Adipocyte (in vitro differentiated cells): ENCODE data around the gene RPS6KA5.
"Not testable (repeated sequence)": the region's sequence is repeated elsewhere in the genome, so short reads cannot be mapped to it uniquely, and the experiment has no call there.

Experiments
- DNase-seq: peaks from one replicate; pipeline ENCODE4 v3.0.0-alpha.2; 2015; ENCODE audit warnings: low read depth
- H3K27me3 ChIP-seq: replicated peaks from 2 replicates; pipeline ENCODE4 v1.7.0; 2013; ENCODE audit warnings: mild to moderate bottlenecking, low read length, moderate library complexity; ENCODE audit not compliant: control insufficient read depth, insufficient read depth
- H3K36me3 ChIP-seq: 2 replicates; pipeline ENCODE4 v1.7.0; 2013; ENCODE audit warnings: low read length, mild to moderate bottlenecking, moderate library complexity; ENCODE audit not compliant: control insufficient read depth, insufficient read depth, severe bottlenecking
- H3K4me1 ChIP-seq: 2 replicates; pipeline ENCODE4 v1.7.0; 2013; ENCODE audit warnings: mild to moderate bottlenecking, low read length, moderate library complexity; ENCODE audit not compliant: control insufficient read depth, insufficient read depth
- H3K4me3 ChIP-seq: 2 replicates; pipeline ENCODE4 v1.7.0; 2013; ENCODE audit warnings: mild to moderate bottlenecking, low read length, moderate library complexity
- H3K9ac ChIP-seq: 2 replicates; pipeline ENCODE4 v1.7.0; 2013; ENCODE audit warnings: mild to moderate bottlenecking, low read length, moderate library complexity
- H3K9me3 ChIP-seq: 2 replicates; pipeline ENCODE4 v1.7.0; 2013; ENCODE audit warnings: mild to moderate bottlenecking, low read length, moderate library complexity; ENCODE audit not compliant: control insufficient read depth

RPS6KA5 gene

DNA sequence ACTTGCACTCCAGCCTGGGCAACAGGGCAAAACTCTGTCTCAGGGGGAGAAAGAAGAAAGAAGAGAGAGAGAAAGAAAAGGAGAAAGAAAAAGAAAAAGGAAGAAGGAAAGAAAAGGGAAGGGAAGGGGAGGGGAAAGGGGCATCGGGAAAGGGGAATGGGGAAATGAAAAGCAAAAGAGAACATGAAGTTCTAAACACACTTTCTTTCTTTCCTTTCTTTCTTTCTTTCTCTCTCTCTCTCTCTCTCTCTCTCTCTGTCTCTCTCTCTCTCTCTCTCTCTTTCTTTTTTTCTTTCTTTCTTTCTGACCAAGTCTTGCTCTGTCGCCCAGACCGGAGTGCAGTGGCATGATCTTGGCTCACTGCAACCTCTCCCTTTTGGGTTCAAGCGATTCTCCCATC lies 76.9 kb downstream of the RPS6KA5 start:
- Histone ChIP-seq H3K4me1 (peaks cover 6% of the 10 kb centered on the region), H3K9me3 (no peaks in the 10 kb centered on the region), H3K27me3 (no peaks in the 10 kb centered on the region)

DNA sequence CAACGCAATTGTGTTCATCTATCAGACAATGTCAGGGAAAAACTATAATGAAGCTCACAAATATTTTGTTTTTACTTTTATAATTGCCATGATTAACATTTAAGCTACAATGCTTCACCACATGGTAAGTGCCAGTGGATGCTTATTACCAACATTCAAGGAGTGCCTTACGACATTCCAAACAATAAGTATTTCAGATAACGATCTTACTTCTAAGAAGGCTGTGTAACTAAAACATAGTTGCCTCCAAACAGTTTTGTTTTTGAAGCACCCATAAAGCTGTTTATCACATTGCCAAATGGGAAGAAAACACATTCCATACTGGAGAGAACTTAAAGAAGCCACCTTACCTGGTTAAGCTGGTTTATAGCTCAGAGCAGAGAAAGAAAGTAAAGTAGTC lies 78.8 kb downstream of the RPS6KA5 start:
- Histone ChIP-seq H3K27me3 (no peaks in the 10 kb centered on the region), H3K4me1 (peaks cover 6% of the 10 kb centered on the region), H3K36me3 (no peaks in the 10 kb centered on the region), H3K9me3 (no peaks in the 10 kb centered on the region), H3K4me3 (no peak overlapping the region), H3K9ac (no peak overlapping the region)
- no peak for DNase-seq

More for the DNA sequence above, 76.9 kb downstream of the RPS6KA5 start:
- no peak for DNase-seq
- H3K36me3 ChIP-seq, result no peaks in the 10 kb centered on the region
- H3K9ac ChIP-seq, result no peak overlapping the region
- no peak overlapping the region for H3K4me3 ChIP-seq

DNA sequence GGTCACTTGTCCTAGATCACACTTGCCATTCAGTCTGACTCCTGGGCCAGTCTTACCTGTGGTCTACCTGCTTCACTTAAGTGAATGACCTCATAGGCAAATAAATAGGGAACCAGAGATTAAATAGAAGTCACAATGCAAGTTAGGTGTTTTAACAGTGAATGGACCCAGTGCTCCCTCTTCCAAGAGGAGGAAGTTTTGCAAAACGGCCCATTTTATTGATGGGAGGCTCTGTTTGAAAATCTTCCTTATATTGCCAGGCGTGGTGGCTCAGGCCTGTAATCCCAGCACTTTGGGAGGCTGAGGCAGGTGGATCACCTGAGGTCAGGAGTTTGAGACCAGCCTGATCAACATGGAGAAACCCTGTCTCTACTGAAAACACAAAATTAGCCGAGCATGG lies 79.8 kb downstream of the RPS6KA5 start:
- H3K9ac ChIP-seq, H3K27me3 ChIP-seq, H3K9me3 ChIP-seq, H3K4me3 ChIP-seq, DNase-seq, H3K4me1 ChIP-seq, H3K36me3 ChIP-seq: not testable (repeated sequence)

DNA sequence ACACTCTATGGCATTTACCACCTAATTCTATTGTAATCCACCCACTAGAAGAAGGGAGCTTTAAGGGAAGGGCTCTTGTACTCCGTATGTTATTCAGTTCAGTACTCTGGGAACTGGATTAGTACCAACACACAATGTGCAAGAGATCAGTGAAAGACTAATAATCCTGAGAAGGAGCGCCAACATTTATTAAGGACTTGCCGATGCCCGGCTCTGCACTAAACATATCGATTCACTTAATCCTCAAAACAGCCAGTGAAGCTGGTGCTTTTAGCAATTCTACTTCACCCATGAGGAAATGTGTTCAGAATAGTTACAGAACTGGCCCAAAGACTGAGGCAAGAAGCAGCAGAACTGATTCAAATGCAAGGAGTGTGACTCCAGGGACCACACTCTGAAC lies 80.9 kb downstream of the RPS6KA5 start:
- H3K4me3 ChIP-seq, result no peak overlapping the region
- DNase-seq, result no peak
- H3K9me3 ChIP-seq, result no peaks in the 10 kb centered on the region
- H3K36me3 ChIP-seq, result no peaks in the 10 kb centered on the region
- H3K27me3 ChIP-seq, result no peaks in the 10 kb centered on the region
- no peak overlapping the region for H3K9ac ChIP-seq
- peaks cover 6% of the 10 kb centered on the region for H3K4me1 ChIP-seq

DNA sequence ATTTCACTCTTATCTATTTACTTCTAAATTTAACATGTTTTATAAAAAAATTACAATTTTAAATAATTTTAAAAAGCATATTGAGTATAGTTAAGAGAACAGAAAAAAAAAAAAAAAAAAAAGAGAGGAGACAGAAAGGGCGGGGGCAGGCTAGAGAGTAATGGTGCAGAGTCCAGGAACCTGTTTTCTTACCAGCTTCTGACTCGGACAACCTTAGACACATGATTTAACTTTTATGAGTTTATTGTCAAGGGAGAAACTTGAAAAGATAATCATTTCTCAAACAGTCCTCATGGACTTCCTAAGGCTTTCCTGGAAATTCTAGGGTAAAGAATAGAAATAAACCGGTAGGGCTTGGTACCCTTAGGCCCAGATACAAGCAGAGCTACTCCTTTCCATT lies 84.3 kb downstream of the RPS6KA5 start:
- H3K4me3 ChIP-seq, result no peak overlapping the region
- no peaks in the 10 kb centered on the region for H3K36me3 ChIP-seq
- H3K9ac ChIP-seq, result no peak overlapping the region
- no peaks in the 10 kb centered on the region for H3K27me3 ChIP-seq
- H3K4me1 ChIP-seq, result peaks cover 6% of the 10 kb centered on the region
- H3K9me3 ChIP-seq, result no peaks in the 10 kb centered on the region
- no peak for DNase-seq

DNA sequence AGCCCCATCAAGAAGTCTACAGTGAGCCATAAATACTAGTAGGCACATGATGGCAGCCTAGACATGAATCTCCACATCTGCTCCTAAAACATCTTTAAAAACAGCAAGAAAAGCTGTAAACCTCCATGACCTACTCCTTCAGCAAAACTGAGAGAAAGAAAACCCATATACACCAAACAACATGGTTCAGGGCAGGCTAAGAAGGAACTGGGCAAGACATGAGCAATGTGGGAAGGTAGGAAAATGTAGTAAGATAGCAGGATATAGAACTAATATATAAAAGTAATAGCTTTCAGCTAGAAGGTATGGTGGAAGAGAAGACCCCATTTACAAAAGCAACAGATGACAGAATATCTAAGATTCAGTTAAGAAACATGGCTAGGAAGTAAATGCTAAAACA lies 88.8 kb downstream of the RPS6KA5 start:
- DNase-seq, result no peak
- peaks cover 12% of the 10 kb centered on the region for H3K9me3 ChIP-seq
- no peaks in the 10 kb centered on the region for H3K36me3 ChIP-seq
- H3K9ac ChIP-seq, result no peak overlapping the region
- peaks cover 11% of the 10 kb centered on the region for H3K4me1 ChIP-seq
- H3K27me3 ChIP-seq, result no peaks in the 10 kb centered on the region
- no peak overlapping the region for H3K4me3 ChIP-seq

DNA sequence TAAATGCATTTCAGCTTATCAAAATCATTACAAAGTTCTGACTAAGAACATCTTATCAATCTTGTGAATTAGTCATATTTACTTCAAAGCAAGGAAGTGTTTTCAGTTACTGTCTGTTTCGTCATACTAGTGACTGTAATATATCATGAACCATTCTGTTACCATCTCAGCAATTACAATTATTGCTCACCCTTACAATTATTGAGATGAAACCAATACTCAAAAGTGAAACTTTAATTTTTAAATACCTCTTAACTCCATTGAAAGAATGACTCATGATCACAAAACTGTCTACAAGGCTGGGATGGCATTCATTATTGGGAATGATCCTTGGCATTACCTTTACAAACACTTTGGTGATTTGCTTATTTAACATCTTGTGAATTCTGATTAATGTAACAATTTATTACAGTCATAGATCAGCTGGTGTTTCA lies 90.3 kb downstream of the RPS6KA5 start:
- H3K27me3 ChIP-seq, result no peaks in the 10 kb centered on the region
- H3K4me3 ChIP-seq, result no peak overlapping the region
- no peaks in the 10 kb centered on the region for H3K36me3 ChIP-seq
- no peak overlapping the region for H3K9ac ChIP-seq
- peaks cover 11% of the 10 kb centered on the region for H3K4me1 ChIP-seq
- H3K9me3 ChIP-seq, result peaks cover 12% of the 10 kb centered on the region
- no peak for DNase-seq

DNA sequence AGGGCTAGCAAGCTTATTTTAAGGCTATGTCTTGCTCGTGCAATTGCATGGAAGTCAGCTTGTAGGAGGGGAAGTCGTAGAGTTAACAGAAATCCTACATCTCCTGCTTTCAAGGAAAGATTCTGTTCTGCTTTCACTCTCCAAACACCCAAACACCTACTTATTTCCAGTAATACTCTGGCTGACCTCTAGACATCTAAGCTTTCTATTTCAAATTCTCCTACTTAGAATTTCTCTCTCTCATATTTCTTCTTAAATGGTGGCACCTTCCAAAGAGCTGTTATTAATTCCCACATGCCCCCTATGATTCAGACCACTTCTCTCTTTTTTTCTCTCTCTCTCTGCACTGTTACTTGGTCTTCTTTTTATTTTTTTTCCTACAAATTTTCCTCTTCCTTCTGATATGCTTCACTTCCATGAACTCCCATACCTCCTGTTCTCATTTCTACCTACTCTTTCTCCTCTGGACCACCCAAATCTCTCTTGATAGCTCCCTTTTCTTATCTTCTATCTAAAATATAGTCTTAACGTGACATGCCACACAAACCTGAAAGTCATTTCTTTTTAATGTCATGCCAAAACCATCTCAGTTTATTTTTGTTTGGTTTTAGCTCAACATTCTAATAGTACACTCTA lies 90.8 kb downstream of the RPS6KA5 start:
- no peak overlapping the region for H3K4me3 ChIP-seq
- H3K27me3 ChIP-seq, result no peaks in the 10 kb centered on the region
- H3K36me3 ChIP-seq, result no peaks in the 10 kb centered on the region
- peaks cover 12% of the 10 kb centered on the region for H3K9me3 ChIP-seq
- H3K9ac ChIP-seq, result no peak overlapping the region
- no peak for DNase-seq
- H3K4me1 ChIP-seq, result peaks cover 11% of the 10 kb centered on the region

DNA sequence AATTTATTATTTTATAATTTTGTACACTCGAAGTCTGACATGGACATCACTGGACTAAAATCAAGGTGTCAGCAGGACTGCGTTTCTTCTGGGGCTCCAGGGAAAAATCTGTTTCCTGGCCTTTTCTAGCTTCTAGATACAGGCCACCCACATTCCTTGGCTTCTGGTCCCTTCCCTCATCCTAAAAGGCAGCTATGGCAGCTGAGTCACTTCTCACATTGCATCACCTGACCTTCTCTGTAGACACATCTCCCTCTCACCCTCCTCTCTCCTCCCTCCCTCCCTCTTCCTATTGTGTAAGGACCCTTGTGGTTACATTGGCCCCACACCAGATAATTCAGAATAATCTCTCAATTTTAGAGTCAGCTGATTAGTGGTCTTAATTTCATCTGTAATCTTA lies 92.4 kb downstream of the RPS6KA5 start:
- no peaks in the 10 kb centered on the region for H3K27me3 ChIP-seq
- no peak overlapping the region for H3K4me3 ChIP-seq
- no peak for DNase-seq
- H3K4me1 ChIP-seq, result peaks cover 11% of the 10 kb centered on the region
- no peaks in the 10 kb centered on the region for H3K36me3 ChIP-seq
- no peak overlapping the region for H3K9ac ChIP-seq
- peaks cover 12% of the 10 kb centered on the region for H3K9me3 ChIP-seq

DNA sequence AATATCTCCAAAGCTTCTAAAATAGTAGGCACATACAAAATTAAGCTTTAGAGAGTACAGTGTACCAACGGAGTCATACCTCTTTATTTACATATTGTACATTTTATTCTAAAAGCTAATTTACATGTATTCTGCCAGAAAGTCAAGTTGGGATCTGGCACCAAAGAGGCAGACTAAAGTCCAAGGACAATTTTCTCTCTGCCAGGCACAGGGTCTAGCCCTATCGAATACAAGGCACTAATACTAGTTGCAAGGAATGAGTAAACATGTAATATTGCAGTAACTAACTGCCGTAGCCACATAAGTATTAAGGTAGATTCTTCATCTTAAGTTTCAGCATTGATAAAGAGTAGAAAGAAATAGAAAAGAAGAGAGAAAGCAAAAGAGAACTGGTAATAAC lies 93.9 kb downstream of the RPS6KA5 start:
- Histone ChIP-seq H3K9ac (no peak overlapping the region), H3K4me1 (peaks cover 11% of the 10 kb centered on the region), H3K36me3 (no peaks in the 10 kb centered on the region), H3K9me3 (peaks cover 12% of the 10 kb centered on the region), H3K27me3 (no peaks in the 10 kb centered on the region), H3K4me3 (no peak overlapping the region)
- no peak for DNase-seq

DNA sequence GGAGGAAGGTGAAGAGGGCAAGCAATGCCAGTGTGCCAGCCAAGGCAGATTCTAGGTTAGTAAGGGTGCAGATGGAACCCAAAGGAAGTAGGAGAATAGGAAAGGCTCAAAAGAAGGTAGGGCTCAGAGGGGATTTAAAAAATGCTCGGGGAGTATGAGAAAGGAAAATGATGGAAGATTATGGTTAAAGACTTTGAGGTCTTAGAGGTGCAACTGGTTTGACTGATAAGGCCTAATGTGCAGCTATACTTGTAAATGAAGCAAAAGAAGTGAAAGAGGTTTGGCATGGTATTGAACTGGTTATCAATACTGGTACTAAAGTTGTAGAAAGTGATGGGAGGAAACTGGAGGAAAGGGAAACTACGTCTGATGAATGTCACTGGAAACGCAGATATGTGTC lies 94.7 kb downstream of the RPS6KA5 start:
- Histone ChIP-seq H3K9ac (no peak overlapping the region), H3K4me3 (no peak overlapping the region), H3K4me1 (peaks cover 11% of the 10 kb centered on the region), H3K36me3 (no peaks in the 10 kb centered on the region), H3K9me3 (peaks cover 12% of the 10 kb centered on the region), H3K27me3 (no peaks in the 10 kb centered on the region)
- DNase-seq, result no peak

DNA sequence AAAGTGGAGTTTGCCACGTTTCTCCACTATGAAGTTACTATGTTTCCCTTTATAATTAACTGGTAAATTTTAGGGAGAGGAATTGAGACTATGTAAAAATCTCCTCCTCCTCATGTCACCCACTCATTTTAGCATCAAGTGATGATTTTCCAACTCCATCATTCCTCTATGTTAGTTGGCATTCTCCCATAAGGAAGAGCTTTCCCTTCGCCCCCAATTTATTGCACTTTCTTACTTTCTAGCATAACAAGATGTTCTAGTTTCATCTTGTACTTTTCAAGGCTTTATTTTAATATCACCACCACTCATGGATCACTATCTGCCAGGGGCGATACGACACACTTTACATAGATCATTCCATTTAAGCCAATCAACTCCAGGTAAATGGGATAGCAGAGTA lies 97.1 kb downstream of the RPS6KA5 start:
- Histone ChIP-seq H3K4me1 (no peaks in the 10 kb centered on the region), H3K36me3 (no peaks in the 10 kb centered on the region), H3K9ac (no peak overlapping the region), H3K27me3 (no peaks in the 10 kb centered on the region), H3K9me3 (peaks cover 12% of the 10 kb centered on the region), H3K4me3 (no peak overlapping the region)
- no peak for DNase-seq
